ENCODE results near the gene DUSP28. TPM values are rescaled to one million over a fixed set of nuclear protein-coding genes. Genes with fewer than 3 reads are reported as not detected.

DUSP28 gene
- total and polyA plus RNA-seq, 4 donors: 4.1 to 11.0 (median 7.9) TPM

DNA sequence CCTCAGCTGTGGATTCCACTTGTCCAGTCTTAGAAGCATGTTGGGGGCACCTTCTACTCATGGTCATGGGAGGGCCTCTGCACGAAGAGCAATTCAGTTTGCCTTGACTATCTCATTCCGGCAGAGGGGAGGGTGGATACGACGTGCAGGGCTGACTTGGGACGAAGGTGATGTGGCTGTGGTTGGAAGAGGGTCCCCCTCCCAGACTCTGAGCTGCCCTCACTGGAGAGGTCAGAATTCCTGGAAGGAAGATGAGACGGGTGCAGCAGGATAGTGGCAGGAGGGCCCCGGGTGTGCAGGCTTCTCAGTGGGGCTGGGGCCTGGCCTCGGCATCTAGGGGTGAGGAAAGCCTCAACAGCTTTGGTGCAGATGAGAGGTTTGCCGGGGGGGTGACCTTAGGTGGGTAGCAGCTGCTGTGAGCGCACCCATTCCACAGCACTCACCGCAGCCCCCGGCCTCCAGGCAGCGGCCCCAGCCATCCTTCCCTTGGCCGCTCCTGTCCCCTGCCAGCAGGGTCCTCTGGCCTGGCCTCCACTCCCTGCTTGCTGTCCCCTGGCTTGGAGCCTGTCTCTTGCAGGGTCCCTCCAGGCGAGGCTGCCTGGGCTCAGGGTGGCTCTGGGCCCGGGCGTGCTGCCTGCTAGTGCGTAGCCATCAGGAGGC is 11.3 kb downstream of the DUSP28 start:
- Histone ChIP-seq H3K4me3 (ENCODE audit: low read depth, low read length) (no peak overlapping the region), H3K27ac (ENCODE audit: low read depth, low read length) (no peak overlapping the region)
- 92% methylated on average over 17 of the region's 18 CpGs for WGBS (ENCODE audit: insufficient coverage)

DNA sequence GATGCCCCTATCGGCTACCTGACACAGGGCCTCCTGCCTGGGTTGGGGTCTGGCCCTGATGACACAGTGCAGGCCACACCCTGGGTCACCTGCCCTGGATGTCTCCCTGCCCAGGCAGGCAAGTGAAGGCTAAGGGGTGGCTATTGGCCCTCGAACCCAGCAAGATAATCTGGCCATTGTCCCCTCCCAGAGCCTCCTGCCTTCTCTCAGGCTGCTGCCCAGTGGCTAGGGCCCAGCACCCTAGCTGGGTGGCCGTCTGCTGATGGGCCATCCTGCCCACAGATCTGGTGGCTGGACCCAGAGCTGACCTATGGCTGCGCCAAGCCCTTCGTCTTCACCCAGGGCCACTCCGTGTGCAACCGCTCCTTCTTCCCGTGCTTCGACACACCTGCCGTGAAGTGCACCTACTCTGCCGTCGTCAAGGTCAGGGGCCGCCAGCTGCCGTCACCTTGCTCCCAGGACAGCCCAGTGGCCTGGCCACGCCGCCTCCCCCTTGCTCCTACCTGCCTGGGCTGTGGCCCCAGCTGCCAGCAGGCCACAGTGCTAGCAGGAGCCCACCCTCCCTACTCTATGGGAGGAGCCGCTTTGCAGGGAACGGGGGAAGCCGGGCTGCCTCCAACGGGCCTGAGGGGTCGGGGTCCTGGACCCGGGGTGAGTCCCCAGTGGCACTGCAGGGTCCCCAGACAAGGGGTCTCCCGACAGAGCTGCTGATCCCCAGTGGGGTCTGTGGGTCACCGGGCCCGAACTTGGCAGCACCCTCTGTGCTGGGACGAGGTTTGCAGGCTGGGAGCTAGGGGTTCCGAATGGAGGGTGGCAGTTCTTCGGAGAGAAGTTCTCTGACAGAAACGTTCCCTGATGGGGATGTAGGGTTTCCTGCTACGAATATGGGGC is 12.2 kb downstream of the DUSP28 start:
- no peaks in the 10 kb centered on the region for H3K9me3 ChIP-seq (ENCODE audit: control insufficient read depth, insufficient read depth, low read length)
- no peaks in the 10 kb centered on the region for H3K27me3 ChIP-seq (ENCODE audit: control insufficient read depth, insufficient read depth, low read length)
- DNase-seq (ENCODE audit: low read depth in 4 of 6, low spot score in 6 of 6): no peak
- peaks cover 34% of the 10 kb centered on the region for H3K4me1 ChIP-seq (ENCODE audit: control insufficient read depth, insufficient read depth, low read length)
- peaks cover 81% of the 10 kb centered on the region for H3K36me3 ChIP-seq (ENCODE audit: control insufficient read depth, insufficient read depth, low read length)
- 90% methylated on average over 30 of the region's 30 CpGs for WGBS (ENCODE audit: insufficient coverage)
- H3K27ac ChIP-seq (ENCODE audit: low read depth, low read length): no peak overlapping the region
- no peak overlapping the region for H3K4me3 ChIP-seq (ENCODE audit: low read depth, low read length)

More for the DNA sequence above, 11.3 kb downstream of the DUSP28 start:
- DNase-seq (ENCODE audit: low read depth in 4 of 6, low spot score in 6 of 6): no peak
- H3K36me3 ChIP-seq (ENCODE audit: control insufficient read depth, insufficient read depth, low read length): peaks cover 71% of the 10 kb centered on the region
- no peaks in the 10 kb centered on the region for H3K27me3 ChIP-seq (ENCODE audit: control insufficient read depth, insufficient read depth, low read length)
- peaks cover 44% of the 10 kb centered on the region for H3K4me1 ChIP-seq (ENCODE audit: control insufficient read depth, insufficient read depth, low read length)
- H3K9me3 ChIP-seq (ENCODE audit: control insufficient read depth, insufficient read depth, low read length): no peaks in the 10 kb centered on the region

DNA sequence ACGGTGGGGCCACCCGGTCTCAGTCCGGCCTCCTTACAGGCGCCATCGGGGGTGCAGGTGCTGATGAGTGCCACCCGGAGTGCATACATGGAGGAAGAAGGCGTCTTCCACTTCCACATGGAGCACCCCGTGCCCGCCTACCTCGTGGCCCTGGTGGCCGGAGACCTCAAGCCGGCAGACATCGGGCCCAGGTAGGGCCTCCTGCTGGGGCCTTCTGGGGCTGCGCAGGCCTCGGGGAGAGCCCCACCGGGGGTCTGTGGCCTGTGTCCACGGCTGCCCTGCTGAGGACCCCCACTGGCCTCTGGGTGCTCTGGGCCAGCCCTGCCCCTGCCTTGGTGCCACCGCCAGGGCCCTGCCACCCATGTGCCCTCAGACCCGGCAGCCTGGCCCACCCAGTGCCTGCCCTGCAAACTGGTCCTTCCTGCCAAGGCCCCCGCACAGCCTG is 12.9 kb downstream of the DUSP28 start:
- peaks cover 88% of the 10 kb centered on the region for H3K36me3 ChIP-seq (ENCODE audit: control insufficient read depth, insufficient read depth, low read length)
- 91% methylated on average over 20 of the region's 20 CpGs for WGBS (ENCODE audit: insufficient coverage)
- no peak for DNase-seq (ENCODE audit: low read depth in 4 of 6, low spot score in 6 of 6)
- H3K4me1 ChIP-seq (ENCODE audit: control insufficient read depth, insufficient read depth, low read length): peaks cover 28% of the 10 kb centered on the region
- no peaks in the 10 kb centered on the region for H3K27me3 ChIP-seq (ENCODE audit: control insufficient read depth, insufficient read depth, low read length)
- no peak overlapping the region for H3K4me3 ChIP-seq (ENCODE audit: low read depth, low read length)
- no peak overlapping the region for H3K27ac ChIP-seq (ENCODE audit: low read depth, low read length)
- H3K9me3 ChIP-seq (ENCODE audit: control insufficient read depth, insufficient read depth, low read length): no peaks in the 10 kb centered on the region

DNA sequence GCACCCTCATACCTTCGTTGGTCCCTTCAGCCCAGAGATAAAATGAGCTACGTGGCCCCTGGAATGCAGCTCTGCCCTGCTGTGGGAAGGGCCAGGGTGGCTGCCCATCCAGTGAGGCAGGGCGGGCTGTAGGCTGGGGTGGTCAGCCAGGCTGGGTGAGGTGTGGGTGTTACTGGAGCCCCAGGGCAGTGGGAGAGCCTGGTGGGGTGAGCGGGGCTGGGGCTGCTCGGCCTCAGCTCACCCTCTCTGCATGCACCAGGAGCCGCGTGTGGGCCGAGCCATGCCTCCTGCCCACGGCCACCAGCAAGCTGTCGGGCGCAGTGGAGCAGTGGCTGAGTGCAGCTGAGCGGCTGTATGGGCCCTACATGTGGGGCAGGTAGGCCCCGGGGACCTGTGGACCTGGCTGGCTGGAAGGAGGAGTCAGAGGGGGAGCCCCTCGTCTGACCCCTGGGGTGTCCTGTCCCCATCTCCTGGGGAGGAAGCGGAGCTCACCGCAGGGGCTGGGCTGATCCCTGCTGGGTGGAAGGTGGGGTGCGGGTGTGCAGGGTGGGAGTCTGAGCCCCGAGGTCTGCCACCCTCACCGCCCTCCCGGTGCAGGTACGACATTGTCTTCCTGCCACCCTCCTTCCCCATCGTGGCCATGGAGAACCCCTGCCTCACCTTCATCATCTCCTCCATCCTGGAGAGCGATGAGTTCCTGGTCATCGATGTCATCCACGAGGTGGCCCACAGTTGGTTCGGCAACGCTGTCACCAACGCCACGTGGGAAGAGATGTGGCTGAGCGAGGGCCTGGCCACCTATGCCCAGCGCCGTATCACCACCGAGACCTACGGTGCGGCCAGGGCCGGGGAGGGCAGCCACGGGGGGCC is 13.6 kb downstream of the DUSP28 start:
- no peak overlapping the region for H3K27ac ChIP-seq (ENCODE audit: low read depth, low read length)
- WGBS (ENCODE audit: insufficient coverage): 93% methylated on average over 35 of the region's 37 CpGs
- peaks cover 94% of the 10 kb centered on the region for H3K36me3 ChIP-seq (ENCODE audit: control insufficient read depth, insufficient read depth, low read length)
- no peak overlapping the region for H3K4me3 ChIP-seq (ENCODE audit: low read depth, low read length)
- no peak for DNase-seq (ENCODE audit: low read depth in 4 of 6, low spot score in 6 of 6)
- peaks cover 28% of the 10 kb centered on the region for H3K4me1 ChIP-seq (ENCODE audit: control insufficient read depth, insufficient read depth, low read length)
- no peaks in the 10 kb centered on the region for H3K27me3 ChIP-seq (ENCODE audit: control insufficient read depth, insufficient read depth, low read length)
- no peaks in the 10 kb centered on the region for H3K9me3 ChIP-seq (ENCODE audit: control insufficient read depth, insufficient read depth, low read length)

DNA sequence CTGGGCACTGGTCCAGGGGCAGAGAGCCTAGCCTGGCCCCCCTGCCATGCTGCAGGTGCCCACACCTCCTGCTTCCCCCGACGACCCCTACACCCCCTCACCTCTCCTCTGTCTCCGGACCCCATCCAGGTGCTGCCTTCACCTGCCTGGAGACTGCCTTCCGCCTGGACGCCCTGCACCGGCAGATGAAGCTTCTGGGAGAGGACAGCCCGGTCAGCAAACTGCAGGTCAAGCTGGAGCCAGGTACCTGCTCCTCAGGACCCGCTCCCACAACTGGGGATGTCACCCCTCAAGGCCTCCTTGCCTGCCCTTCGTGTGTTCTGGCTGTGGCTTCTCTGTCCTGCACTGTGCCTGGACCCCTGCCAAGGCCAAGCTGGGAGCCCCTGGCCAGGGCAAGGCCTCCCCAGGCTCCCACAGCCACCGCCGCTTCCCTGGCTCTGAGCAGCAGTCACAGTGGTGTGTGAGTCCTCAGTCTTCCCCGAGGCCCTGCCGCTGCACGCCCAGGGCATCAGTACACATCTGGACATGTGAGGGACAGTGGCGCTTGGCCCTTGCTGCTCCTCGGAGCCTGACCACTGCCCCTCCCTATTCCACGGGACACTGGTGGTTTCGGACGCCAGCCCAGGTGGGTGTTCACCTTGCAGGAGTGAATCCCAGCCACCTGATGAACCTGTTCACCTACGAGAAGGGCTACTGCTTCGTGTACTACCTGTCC is 14.4 kb downstream of the DUSP28 start:
- H3K27me3 ChIP-seq (ENCODE audit: control insufficient read depth, insufficient read depth, low read length): no peaks in the 10 kb centered on the region
- no peak for DNase-seq (ENCODE audit: low read depth in 4 of 6, low spot score in 6 of 6)
- no peak overlapping the region for H3K27ac ChIP-seq (ENCODE audit: low read depth, low read length)
- peaks cover 100% of the 10 kb centered on the region for H3K36me3 ChIP-seq (ENCODE audit: control insufficient read depth, insufficient read depth, low read length)
- H3K4me3 ChIP-seq (ENCODE audit: low read depth, low read length): no peak overlapping the region
- H3K4me1 ChIP-seq (ENCODE audit: control insufficient read depth, insufficient read depth, low read length): peaks cover 22% of the 10 kb centered on the region
- 84% methylated on average over 21 of the region's 21 CpGs for WGBS (ENCODE audit: insufficient coverage)
- H3K9me3 ChIP-seq (ENCODE audit: control insufficient read depth, insufficient read depth, low read length): no peaks in the 10 kb centered on the region

DNA sequence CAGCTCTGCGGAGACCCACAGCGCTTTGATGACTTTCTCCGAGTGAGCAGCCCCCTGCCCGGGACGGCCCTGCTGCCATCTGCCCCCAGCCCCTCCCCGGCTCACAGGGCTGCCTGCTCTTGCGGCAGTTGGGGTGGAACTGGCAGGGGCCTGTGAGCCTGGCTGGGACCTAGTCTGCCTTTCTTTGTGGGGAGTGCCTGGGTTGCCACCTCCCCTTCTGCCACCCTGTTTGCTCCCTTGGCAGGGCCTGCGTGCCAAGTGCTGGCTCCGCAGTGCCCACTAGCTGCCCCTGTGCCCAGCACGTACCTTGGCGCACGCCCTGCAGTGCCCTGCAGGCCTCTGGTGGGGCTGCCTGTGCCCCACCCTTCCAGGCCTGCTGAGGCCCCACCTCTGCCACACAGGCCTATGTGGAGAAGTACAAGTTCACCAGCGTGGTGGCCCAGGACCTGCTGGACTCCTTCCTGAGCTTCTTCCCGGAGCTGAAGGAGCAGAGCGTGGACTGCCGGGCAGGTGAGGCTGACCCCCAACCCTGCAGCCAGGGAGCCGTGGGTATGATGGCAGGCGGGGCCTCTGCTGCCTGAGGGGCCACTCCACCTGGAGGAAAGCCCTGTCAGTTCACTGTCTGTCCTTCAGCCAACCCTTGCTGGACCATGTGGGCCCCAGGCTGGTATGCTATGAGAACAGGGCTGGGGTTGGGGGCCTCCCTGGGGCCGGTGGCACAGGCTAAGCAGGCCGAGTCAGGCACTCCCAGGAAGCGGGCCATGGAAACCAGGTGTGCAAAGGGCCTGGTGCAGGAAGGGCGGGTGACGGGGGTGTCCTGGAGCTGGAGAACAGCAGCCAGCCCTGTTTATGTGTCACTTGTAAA is 15.2 kb downstream of the DUSP28 start:
- H3K36me3 ChIP-seq (ENCODE audit: control insufficient read depth, insufficient read depth, low read length): peaks cover 97% of the 10 kb centered on the region
- DNase-seq (ENCODE audit: low read depth in 4 of 6, low spot score in 6 of 6): no peak
- no peak overlapping the region for H3K27ac ChIP-seq (ENCODE audit: low read depth, low read length)
- H3K27me3 ChIP-seq (ENCODE audit: control insufficient read depth, insufficient read depth, low read length): no peaks in the 10 kb centered on the region
- no peak overlapping the region for H3K4me3 ChIP-seq (ENCODE audit: low read depth, low read length)
- WGBS (ENCODE audit: insufficient coverage): 87% methylated on average over 23 of the region's 23 CpGs
- peaks cover 17% of the 10 kb centered on the region for H3K4me1 ChIP-seq (ENCODE audit: control insufficient read depth, insufficient read depth, low read length)
- H3K9me3 ChIP-seq (ENCODE audit: control insufficient read depth, insufficient read depth, low read length): no peaks in the 10 kb centered on the region

DNA sequence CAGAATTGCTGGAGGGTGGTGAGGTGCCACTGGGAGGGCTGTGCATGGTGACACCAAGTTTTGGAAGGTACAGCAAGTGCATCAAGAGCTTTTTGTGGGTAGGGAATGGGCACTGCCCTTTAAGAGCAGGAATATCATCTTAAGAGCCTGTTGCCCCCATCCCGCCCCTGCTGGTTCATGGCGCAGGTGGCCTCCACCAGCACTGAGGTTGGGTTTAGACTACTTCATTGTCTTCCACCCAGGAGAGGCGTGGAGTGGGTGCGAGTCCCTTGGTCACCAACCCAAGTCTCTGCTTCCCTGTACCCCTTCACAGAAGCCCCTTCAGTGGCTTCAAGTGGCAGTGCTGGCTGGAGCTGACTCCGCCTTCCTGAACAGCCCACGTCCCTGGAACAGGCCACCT is 15.9 kb downstream of the DUSP28 start:
- Histone ChIP-seq H3K4me3 (ENCODE audit: low read depth, low read length) (no peak overlapping the region), H3K27ac (ENCODE audit: low read depth, low read length) (no peak overlapping the region), H3K27me3 (ENCODE audit: control insufficient read depth, insufficient read depth, low read length) (no peaks in the 10 kb centered on the region), H3K4me1 (ENCODE audit: control insufficient read depth, insufficient read depth, low read length) (peaks cover 10% of the 10 kb centered on the region), H3K36me3 (ENCODE audit: control insufficient read depth, insufficient read depth, low read length) (peaks cover 90% of the 10 kb centered on the region), H3K9me3 (ENCODE audit: control insufficient read depth, insufficient read depth, low read length) (peaks cover 2% of the 10 kb centered on the region)
- DNase-seq (ENCODE audit: low read depth in 4 of 6, low spot score in 6 of 6): no peak
- 74% methylated on average over 6 of the region's 6 CpGs for WGBS (ENCODE audit: insufficient coverage)

DNA sequence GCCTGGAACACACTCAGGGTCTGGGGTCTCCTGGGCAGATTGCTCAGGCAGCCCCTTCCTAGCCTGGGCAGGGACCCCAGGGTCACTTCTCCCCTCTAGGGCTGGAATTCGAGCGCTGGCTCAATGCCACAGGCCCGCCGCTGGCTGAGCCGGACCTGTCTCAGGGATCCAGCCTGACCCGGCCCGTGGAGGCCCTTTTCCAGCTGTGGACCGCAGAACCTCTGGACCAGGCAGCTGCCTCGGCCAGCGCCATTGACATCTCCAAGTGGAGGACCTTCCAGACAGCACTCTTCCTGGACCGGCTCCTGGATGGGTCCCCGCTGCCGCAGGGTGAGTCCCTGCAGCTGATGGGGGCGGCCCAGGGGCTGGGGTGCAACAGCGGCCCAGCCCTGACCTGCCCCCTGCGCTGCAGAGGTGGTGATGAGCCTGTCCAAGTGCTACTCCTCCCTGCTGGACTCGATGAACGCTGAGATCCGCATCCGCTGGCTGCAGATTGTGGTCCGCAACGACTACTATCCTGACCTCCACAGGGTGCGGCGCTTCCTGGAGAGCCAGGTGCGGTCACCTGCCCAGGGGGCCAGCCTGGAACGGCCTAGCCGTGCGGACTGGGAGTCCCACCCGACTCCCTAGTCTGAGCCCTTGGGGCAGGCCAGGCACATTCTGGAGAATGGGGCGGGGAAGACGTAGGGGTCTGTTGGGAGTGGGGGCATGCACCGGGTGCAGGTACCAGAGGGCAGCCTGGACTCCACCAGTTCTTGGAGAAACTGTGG is 16.5 kb downstream of the DUSP28 start:
- WGBS (ENCODE audit: insufficient coverage): 92% methylated on average over 32 of the region's 32 CpGs
- H3K36me3 ChIP-seq (ENCODE audit: control insufficient read depth, insufficient read depth, low read length): peaks cover 84% of the 10 kb centered on the region
- no peak for DNase-seq (ENCODE audit: low read depth in 4 of 6, low spot score in 6 of 6)

More for the DNA sequence above, 16.5 kb downstream of the DUSP28 start:
- Histone ChIP-seq H3K9me3 (ENCODE audit: control insufficient read depth, insufficient read depth, low read length) (peaks cover 2% of the 10 kb centered on the region), H3K27me3 (ENCODE audit: control insufficient read depth, insufficient read depth, low read length) (no peaks in the 10 kb centered on the region), H3K27ac (ENCODE audit: low read depth, low read length) (no peak overlapping the region), H3K4me3 (ENCODE audit: low read depth, low read length) (no peak overlapping the region), H3K4me1 (ENCODE audit: control insufficient read depth, insufficient read depth, low read length) (peaks cover 4% of the 10 kb centered on the region)
